Measurements from ENCODE around the gene GJB4.

Gene GJB4

GRCh38 chr1:34759503-34760357, at the start of gene GJB4:
Gene GJB4, plus strand, starts transcription at chr1:34759740. Its CDS starts 1,515 bp downstream, at chr1:34761255.
- Histone ChIP-seq H3K9me3 (ENCODE audit: low read length) (no peaks in the 10 kb centered on the region), H3K27ac (ENCODE audit: low read depth, low read length) (no peak within 1 kb of the TSS), H3K9ac (ENCODE audit: low read length) (no peak within 1 kb of the TSS), H3K4me3 (ENCODE audit: low read depth in 1 of 2, low read length in 2 of 2) (no peak within 1 kb of the TSS), H3K4me1 (ENCODE audit: insufficient read depth, low read length) (no peaks in the 10 kb centered on the region), H3K27me3 (ENCODE audit: control insufficient read depth in 1 of 2, insufficient read depth in 2 of 2, low read length in 2 of 2) (no peaks in the 10 kb centered on the region), H3K36me3 (ENCODE audit: insufficient read depth, low read length) (no peaks in the 10 kb centered on the region)

- H3K27ac ChIP-seq (ENCODE audit: low read depth, low read length), result no peak overlapping the region
- H3K36me3 ChIP-seq (ENCODE audit: insufficient read depth, low read length), result no peaks in the 10 kb centered on the region
- no peaks in the 10 kb centered on the region for H3K9me3 ChIP-seq (ENCODE audit: low read length)
- H3K4me1 ChIP-seq (ENCODE audit: insufficient read depth, low read length), result no peaks in the 10 kb centered on the region
- no peak overlapping the region for H3K9ac ChIP-seq (ENCODE audit: low read length)
- no peaks in the 10 kb centered on the region for H3K27me3 ChIP-seq (ENCODE audit: control insufficient read depth in 1 of 2, insufficient read depth in 2 of 2, low read length in 2 of 2)
- no peak overlapping the region for H3K4me3 ChIP-seq (ENCODE audit: low read depth in 1 of 2, low read length in 2 of 2)
These were observed 48.7 kb upstream of the GJB4 start for GRCh38 chr1:34710812-34711211.

GRCh38 chr1:34711485-34711884, 48.1 kb upstream of the GJB4 start:
- H3K4me3 ChIP-seq (ENCODE audit: low read depth in 1 of 2, low read length in 2 of 2), result no peak overlapping the region
- H3K36me3 ChIP-seq (ENCODE audit: insufficient read depth, low read length), result no peaks in the 10 kb centered on the region
- no peak overlapping the region for H3K27ac ChIP-seq (ENCODE audit: low read depth, low read length)
- no peaks in the 10 kb centered on the region for H3K27me3 ChIP-seq (ENCODE audit: control insufficient read depth in 1 of 2, insufficient read depth in 2 of 2, low read length in 2 of 2)
- no peak overlapping the region for H3K9ac ChIP-seq (ENCODE audit: low read length)
- H3K4me1 ChIP-seq (ENCODE audit: insufficient read depth, low read length), result no peaks in the 10 kb centered on the region
- H3K9me3 ChIP-seq (ENCODE audit: low read length), result no peaks in the 10 kb centered on the region

DNA sequence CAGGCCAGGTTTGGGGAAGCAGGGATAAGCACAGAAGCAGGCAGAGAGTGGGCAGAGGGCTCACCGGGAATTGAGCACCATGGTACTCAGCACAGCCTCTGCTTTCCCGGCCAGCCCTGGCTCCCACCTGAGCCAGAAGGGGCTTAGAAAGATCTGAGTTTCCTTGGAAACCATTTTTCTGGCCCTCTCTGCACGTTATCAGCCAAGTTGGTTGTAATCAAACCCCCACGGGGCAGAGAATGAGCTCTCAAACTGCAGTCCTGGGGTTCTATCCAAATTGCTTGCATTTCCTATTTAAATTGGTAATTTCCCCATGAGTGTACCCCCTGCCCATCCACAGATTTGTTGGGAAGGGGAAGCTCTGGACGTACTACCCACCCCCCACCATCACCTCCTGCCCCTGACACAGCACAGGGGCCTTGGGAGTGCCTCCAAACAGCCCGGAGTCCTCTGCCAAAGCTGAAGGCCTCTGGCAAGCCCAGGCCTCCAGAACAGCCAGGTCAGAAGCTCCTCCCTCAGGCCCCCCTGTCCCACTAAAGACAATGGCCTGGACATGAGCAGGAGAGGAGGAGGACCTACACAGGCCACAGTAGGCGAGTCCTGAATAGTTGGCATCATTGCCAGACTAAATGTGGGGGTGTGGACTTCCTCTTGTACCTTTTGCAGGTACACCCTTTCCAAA, 47.4 kb upstream of the GJB4 start:
- H3K27ac ChIP-seq (ENCODE audit: low read depth, low read length), result no peak overlapping the region
- H3K9me3 ChIP-seq (ENCODE audit: low read length), result no peaks in the 10 kb centered on the region
- no peaks in the 10 kb centered on the region for H3K27me3 ChIP-seq (ENCODE audit: control insufficient read depth in 1 of 2, insufficient read depth in 2 of 2, low read length in 2 of 2)
- no peak overlapping the region for H3K9ac ChIP-seq (ENCODE audit: low read length)
- H3K4me3 ChIP-seq (ENCODE audit: low read depth in 1 of 2, low read length in 2 of 2), result no peak overlapping the region
- no peaks in the 10 kb centered on the region for H3K4me1 ChIP-seq (ENCODE audit: insufficient read depth, low read length)
- no peaks in the 10 kb centered on the region for H3K36me3 ChIP-seq (ENCODE audit: insufficient read depth, low read length)

- Histone ChIP-seq H3K9me3 (ENCODE audit: low read length) (no peaks in the 10 kb centered on the region), H3K27me3 (ENCODE audit: control insufficient read depth in 1 of 2, insufficient read depth in 2 of 2, low read length in 2 of 2) (no peaks in the 10 kb centered on the region), H3K4me1 (ENCODE audit: insufficient read depth, low read length) (no peaks in the 10 kb centered on the region), H3K27ac (ENCODE audit: low read depth, low read length) (no peak overlapping the region), H3K36me3 (ENCODE audit: insufficient read depth, low read length) (no peaks in the 10 kb centered on the region), H3K9ac (ENCODE audit: low read length) (no peak overlapping the region), H3K4me3 (ENCODE audit: low read depth in 1 of 2, low read length in 2 of 2) (no peak overlapping the region)
These were observed 46.1 kb upstream of the GJB4 start for GRCh38 chr1:34713443-34713842.

DNA sequence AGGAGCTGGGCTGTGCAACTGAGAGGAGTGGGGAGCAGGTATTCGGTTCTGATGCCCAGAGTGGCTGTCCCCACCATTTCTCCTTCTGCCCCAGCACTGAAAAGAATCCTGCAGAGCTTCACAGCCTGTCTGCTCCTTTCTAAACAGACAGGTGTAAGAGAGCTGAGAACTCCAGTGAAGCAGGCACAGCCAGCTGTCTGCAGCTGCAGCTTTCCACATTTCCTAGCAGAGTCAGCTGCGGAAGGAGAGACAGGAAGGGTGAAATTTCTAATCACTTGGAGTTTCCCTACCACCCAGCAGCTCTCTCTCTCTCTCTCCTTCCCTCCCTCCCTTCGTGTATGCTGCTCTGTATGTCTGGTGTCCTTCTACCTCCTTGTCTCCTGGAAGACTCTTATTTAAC, 45.2 kb upstream of the GJB4 start:
- H3K36me3 ChIP-seq (ENCODE audit: insufficient read depth, low read length), result no peaks in the 10 kb centered on the region
- H3K4me3 ChIP-seq (ENCODE audit: low read depth in 1 of 2, low read length in 2 of 2), result no peak overlapping the region
- H3K4me1 ChIP-seq (ENCODE audit: insufficient read depth, low read length), result no peaks in the 10 kb centered on the region
- no peaks in the 10 kb centered on the region for H3K9me3 ChIP-seq (ENCODE audit: low read length)
- no peaks in the 10 kb centered on the region for H3K27me3 ChIP-seq (ENCODE audit: control insufficient read depth in 1 of 2, insufficient read depth in 2 of 2, low read length in 2 of 2)
- no peak overlapping the region for H3K27ac ChIP-seq (ENCODE audit: low read depth, low read length)
- no peak overlapping the region for H3K9ac ChIP-seq (ENCODE audit: low read length)

DNA sequence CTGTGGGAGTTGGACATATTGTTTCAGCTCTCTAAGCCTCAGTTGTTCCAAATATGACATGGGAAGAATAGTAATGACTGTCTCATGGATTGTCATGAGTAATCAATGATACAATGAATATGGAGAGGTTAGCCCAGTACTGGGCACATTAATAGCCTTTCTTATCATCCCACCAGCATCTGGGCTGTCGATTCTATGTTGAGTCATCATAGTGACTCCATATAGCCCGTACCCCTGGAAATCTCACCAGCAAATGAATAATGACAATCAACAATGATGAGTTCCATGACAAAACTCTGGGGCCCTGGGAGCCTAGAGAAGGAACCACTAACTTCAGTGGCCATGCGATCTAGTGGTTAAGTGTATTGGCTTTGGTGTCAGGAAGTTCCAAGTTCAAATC, 44.4 kb upstream of the GJB4 start:
- no peaks in the 10 kb centered on the region for H3K4me1 ChIP-seq (ENCODE audit: insufficient read depth, low read length)
- H3K27me3 ChIP-seq (ENCODE audit: control insufficient read depth in 1 of 2, insufficient read depth in 2 of 2, low read length in 2 of 2), result no peaks in the 10 kb centered on the region
- no peaks in the 10 kb centered on the region for H3K36me3 ChIP-seq (ENCODE audit: insufficient read depth, low read length)
- no peak overlapping the region for H3K27ac ChIP-seq (ENCODE audit: low read depth, low read length)
- H3K4me3 ChIP-seq (ENCODE audit: low read depth in 1 of 2, low read length in 2 of 2), result no peak overlapping the region
- no peaks in the 10 kb centered on the region for H3K9me3 ChIP-seq (ENCODE audit: low read length)
- H3K9ac ChIP-seq (ENCODE audit: low read length), result no peak overlapping the region

DNA sequence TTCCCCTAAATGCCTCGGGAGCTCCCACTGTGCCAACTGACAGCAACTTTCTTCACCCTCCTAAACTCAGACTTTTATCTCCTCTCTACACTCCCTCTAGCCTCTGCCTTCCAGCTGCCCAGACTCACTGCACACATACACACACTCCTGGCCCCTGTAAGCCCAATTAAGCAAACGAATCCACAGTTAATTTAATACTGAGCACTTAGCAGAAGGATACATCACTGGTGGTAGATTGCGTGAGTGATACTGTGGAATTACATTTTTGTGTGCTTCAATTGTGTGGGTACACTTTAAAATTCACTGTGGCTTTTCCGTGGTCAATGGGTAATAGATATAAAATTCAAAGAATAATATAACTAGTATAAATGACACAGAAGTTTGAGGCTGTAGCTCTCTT, 38.3 kb upstream of the GJB4 start:
- no peaks in the 10 kb centered on the region for H3K4me1 ChIP-seq (ENCODE audit: insufficient read depth, low read length)
- no peak overlapping the region for H3K27ac ChIP-seq (ENCODE audit: low read depth, low read length)
- H3K4me3 ChIP-seq (ENCODE audit: low read depth in 1 of 2, low read length in 2 of 2), result no peak overlapping the region
- H3K36me3 ChIP-seq (ENCODE audit: insufficient read depth, low read length), result no peaks in the 10 kb centered on the region
- no peaks in the 10 kb centered on the region for H3K9me3 ChIP-seq (ENCODE audit: low read length)
- H3K9ac ChIP-seq (ENCODE audit: low read length), result no peak overlapping the region
- peaks cover 0 to 5% of the 10 kb centered on the region in 2 donors for H3K27me3 ChIP-seq (ENCODE audit: control insufficient read depth in 1 of 2, insufficient read depth in 2 of 2, low read length in 2 of 2)

GRCh38 chr1:34721646-34722355, 37.7 kb upstream of the GJB4 start:
- Histone ChIP-seq H3K9ac (ENCODE audit: low read length) (no peak overlapping the region), H3K4me3 (ENCODE audit: low read depth in 1 of 2, low read length in 2 of 2) (no peak overlapping the region), H3K4me1 (ENCODE audit: insufficient read depth, low read length) (no peaks in the 10 kb centered on the region), H3K27ac (ENCODE audit: low read depth, low read length) (no peak overlapping the region), H3K27me3 (ENCODE audit: control insufficient read depth in 1 of 2, insufficient read depth in 2 of 2, low read length in 2 of 2) (peaks cover 0 to 5% of the 10 kb centered on the region in 2 donors), H3K9me3 (ENCODE audit: low read length) (no peaks in the 10 kb centered on the region), H3K36me3 (ENCODE audit: insufficient read depth, low read length) (no peaks in the 10 kb centered on the region)

DNA sequence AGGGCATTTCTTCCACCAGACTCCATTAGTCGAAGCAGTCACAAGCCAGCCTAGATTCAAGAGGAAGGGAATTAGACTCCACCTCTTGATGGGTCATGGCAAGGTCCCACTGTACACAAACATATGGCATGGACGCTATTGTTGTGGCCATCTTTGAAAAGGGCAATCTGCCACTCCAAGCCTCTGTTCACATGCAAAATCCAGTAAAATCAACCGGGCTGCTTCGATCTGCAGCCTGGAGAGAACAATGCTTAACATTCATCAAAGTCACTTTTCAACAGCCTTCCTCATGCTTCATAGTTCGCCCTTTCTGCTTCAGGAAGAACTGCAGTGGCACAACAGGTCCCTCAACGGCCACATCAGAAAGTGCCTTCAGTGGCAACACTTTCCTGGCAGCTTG, 32.7 kb upstream of the GJB4 start:
- Histone ChIP-seq H3K4me3 (ENCODE audit: low read depth in 1 of 2, low read length in 2 of 2) (no peak overlapping the region), H3K9ac (ENCODE audit: low read length) (no peak overlapping the region), H3K27me3 (ENCODE audit: control insufficient read depth in 1 of 2, insufficient read depth in 2 of 2, low read length in 2 of 2) (no peaks in the 10 kb centered on the region), H3K9me3 (ENCODE audit: low read length) (no peaks in the 10 kb centered on the region), H3K27ac (ENCODE audit: low read depth, low read length) (no peak overlapping the region), H3K4me1 (ENCODE audit: insufficient read depth, low read length) (no peaks in the 10 kb centered on the region), H3K36me3 (ENCODE audit: insufficient read depth, low read length) (no peaks in the 10 kb centered on the region)

- Histone ChIP-seq H3K9ac (ENCODE audit: low read length) (no peak overlapping the region), H3K27me3 (ENCODE audit: control insufficient read depth in 1 of 2, insufficient read depth in 2 of 2, low read length in 2 of 2) (no peaks in the 10 kb centered on the region), H3K27ac (ENCODE audit: low read depth, low read length) (no peak overlapping the region)
These were observed 29.1 kb upstream of the GJB4 start for GRCh38 chr1:34730485-34730884.

More at GRCh38 chr1:34730485-34730884, 29.1 kb upstream of the GJB4 start:
- Histone ChIP-seq H3K4me1 (ENCODE audit: insufficient read depth, low read length) (no peaks in the 10 kb centered on the region), H3K4me3 (ENCODE audit: low read depth in 1 of 2, low read length in 2 of 2) (no peak overlapping the region), H3K36me3 (ENCODE audit: insufficient read depth, low read length) (no peaks in the 10 kb centered on the region), H3K9me3 (ENCODE audit: low read length) (no peaks in the 10 kb centered on the region)

Data from muscle layer of colon (tissue), 2 donors.